Mesendoderm (in vitro differentiated cells): Measurements from ENCODE around the gene CKM.

Experiments used
- DNase-seq: peaks from one replicate; pipeline ENCODE4 v3.0.0; 2013
- H2AK5ac ChIP-seq: 2 replicates; pipeline ENCODE4 v1.6.1; 2013; ENCODE audit warnings: low read length, inconsistent platforms
- H2BK120ac ChIP-seq: 2 replicates; pipeline ENCODE4 v1.6.1; 2013; ENCODE audit warnings: low read depth, mild to moderate bottlenecking, low read length, moderate library complexity, mixed read lengths
- H2BK15ac ChIP-seq: replicated peaks from 2 replicates; pipeline ENCODE4 v1.6.1; 2013; ENCODE audit warnings: low read depth, mild to moderate bottlenecking, moderate library complexity
- H2BK5ac ChIP-seq: 2 replicates; pipeline ENCODE4 v1.6.1; 2013; ENCODE audit warnings: low read length, inconsistent platforms
- H3K18ac ChIP-seq: 2 replicates; pipeline ENCODE4 v1.6.1; 2013; ENCODE audit warnings: mild to moderate bottlenecking, low read length, mixed read lengths
- H3K23ac ChIP-seq: one replicate; pipeline ENCODE4 v1.6.1; 2013; ENCODE audit warnings: low read length
- H3K27ac ChIP-seq: 2 replicates; pipeline ENCODE4 v1.5.1; 2013; ENCODE audit warnings: low read depth, mild to moderate bottlenecking, inconsistent platforms, low read length, moderate library complexity
- H3K27me3 ChIP-seq: 2 replicates; pipeline ENCODE4 v1.6.1; 2013; ENCODE audit warnings: low read length, control low read depth, mild to moderate bottlenecking, inconsistent platforms; ENCODE audit not compliant: insufficient read depth, poor library complexity
- H3K36me3 ChIP-seq: 2 replicates; pipeline ENCODE4 v1.6.1; 2013; ENCODE audit warnings: low read length, inconsistent platforms; ENCODE audit not compliant: control insufficient read depth, insufficient read depth
- H3K4ac ChIP-seq: one replicate; pipeline ENCODE4 v1.6.1; 2013; ENCODE audit warnings: low read depth, mild to moderate bottlenecking, low read length, moderate library complexity
- H3K4me1 ChIP-seq: 2 replicates; pipeline ENCODE4 v1.6.1; 2013; ENCODE audit warnings: low read depth, low read length, inconsistent platforms; ENCODE audit not compliant: control insufficient read depth
- H3K4me2 ChIP-seq: 2 replicates; pipeline ENCODE4 v1.6.1; 2013; ENCODE audit warnings: low read length
- H3K4me3 ChIP-seq: 2 replicates; pipeline ENCODE4 v1.5.1; 2013; ENCODE audit warnings: mild to moderate bottlenecking, low read length
- H3K56ac ChIP-seq: one replicate; pipeline ENCODE4 v1.6.1; 2013; ENCODE audit warnings: low read length
- H3K79me1 ChIP-seq: 2 replicates; pipeline ENCODE4 v1.6.1; 2013; ENCODE audit warnings: low read length, inconsistent platforms
- H3K79me2 ChIP-seq: 2 replicates; pipeline ENCODE4 v1.6.1; 2013; ENCODE audit warnings: mild to moderate bottlenecking, low read length; ENCODE audit not compliant: control insufficient read depth, insufficient read depth
- H3K9ac ChIP-seq: 2 replicates; pipeline ENCODE4 v1.6.1; 2013; ENCODE audit warnings: low read length, inconsistent platforms
- H4K5ac ChIP-seq: one replicate; pipeline ENCODE4 v1.6.1; 2013; ENCODE audit warnings: low read length
- H4K8ac ChIP-seq: one replicate; pipeline ENCODE4 v1.6.1; 2013; ENCODE audit warnings: low read depth, mild to moderate bottlenecking, control low read depth, low read length, moderate library complexity
- WGBS: extraction: QIAGEN DNeasy Blood & Tissue Kit; methylation state at CpG from one replicate; pipeline ENCODE4 v1.1.7; 2013; ENCODE audit warnings: low lambda C conversion rate, missing lambda C conversion rate; ENCODE audit not compliant: insufficient coverage; ENCODE audit errors: extremely low coverage; 5-methylcytosine and 5-hydroxymethylcytosine counted together

Gene CKM

DNA sequence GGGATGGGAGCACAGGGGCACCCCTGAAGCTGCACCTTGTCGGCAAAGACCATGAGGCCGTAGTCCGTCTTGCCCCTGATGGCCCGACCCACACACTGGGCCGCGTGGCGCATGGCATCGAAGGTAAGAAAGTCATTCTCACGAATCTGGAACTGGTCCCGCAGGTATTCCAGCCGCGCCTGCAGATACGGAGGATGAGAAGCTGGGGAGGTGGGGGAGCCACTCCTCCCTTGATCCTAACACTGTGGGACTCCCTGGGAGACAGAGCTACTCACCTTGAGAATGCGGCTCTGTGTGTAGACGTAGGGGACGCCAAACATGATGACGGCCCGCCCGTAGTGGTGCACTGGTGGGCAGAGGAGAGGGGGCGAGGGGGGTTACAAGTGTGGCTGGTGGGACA is 29.8 kb upstream of the CKM start:
- no CpG with 5 or more reads among the region's 20 CpGs for WGBS

DNA sequence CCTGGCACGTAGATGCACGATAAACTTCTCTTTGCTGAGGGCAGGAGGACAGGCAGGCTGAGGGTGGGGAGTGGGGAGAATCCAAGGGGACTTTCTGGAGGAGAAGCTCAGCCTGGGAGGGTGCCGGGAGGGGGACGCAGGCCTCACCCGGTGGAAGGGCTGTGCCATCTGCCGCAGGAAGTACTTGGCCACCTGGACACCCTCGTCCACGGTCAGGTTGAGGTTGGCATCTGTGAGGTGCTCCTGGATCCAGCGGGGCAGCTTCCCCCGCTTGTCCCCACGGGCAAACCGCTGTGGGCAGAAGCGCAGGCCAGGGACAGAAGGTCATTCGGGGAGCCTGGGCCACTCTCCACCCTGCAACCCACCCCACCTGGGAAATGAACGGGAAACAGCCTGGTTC is 29.4 kb upstream of the CKM start:
- Histone ChIP-seq H3K4me1 (no peaks in the 10 kb centered on the region), H2AK5ac (no peak overlapping the region), H3K27ac (no peak overlapping the region), H3K23ac (no peak overlapping the region), H3K9ac (no peak overlapping the region), H3K79me2 (no peaks in the 10 kb centered on the region), H3K56ac (no peak overlapping the region), H3K79me1 (no peaks in the 10 kb centered on the region), H3K4me3 (no peak overlapping the region), H2BK5ac (no peak overlapping the region), H3K27me3 (no peaks in the 10 kb centered on the region), H2BK120ac (no peak overlapping the region), H3K4ac (no peak overlapping the region), H3K18ac (no peak overlapping the region), H4K8ac (no peak overlapping the region), H2BK15ac (no peak overlapping the region), H3K4me2 (no peak overlapping the region), H4K5ac (no peak overlapping the region), H3K36me3 (peaks cover 14% of the 10 kb centered on the region)
- no CpG with 5 or more reads among the region's 15 CpGs for WGBS
- DNase-seq = no peak

More for the DNA sequence above, 29.8 kb upstream of the CKM start:
- Histone ChIP-seq H2BK120ac (no peak overlapping the region), H3K79me1 (no peaks in the 10 kb centered on the region), H3K4me3 (no peak overlapping the region), H3K4ac (no peak overlapping the region), H3K4me2 (no peak overlapping the region), H3K23ac (no peak overlapping the region), H2AK5ac (no peak overlapping the region), H3K4me1 (no peaks in the 10 kb centered on the region), H3K27ac (no peak overlapping the region), H4K8ac (no peak overlapping the region), H3K79me2 (no peaks in the 10 kb centered on the region), H2BK15ac (no peak overlapping the region), H2BK5ac (no peak overlapping the region), H3K56ac (no peak overlapping the region), H3K18ac (no peak overlapping the region), H3K9ac (no peak overlapping the region), H4K5ac (no peak overlapping the region), H3K27me3 (no peaks in the 10 kb centered on the region), H3K36me3 (peaks cover 14% of the 10 kb centered on the region)
- DNase-seq = no peak

DNA sequence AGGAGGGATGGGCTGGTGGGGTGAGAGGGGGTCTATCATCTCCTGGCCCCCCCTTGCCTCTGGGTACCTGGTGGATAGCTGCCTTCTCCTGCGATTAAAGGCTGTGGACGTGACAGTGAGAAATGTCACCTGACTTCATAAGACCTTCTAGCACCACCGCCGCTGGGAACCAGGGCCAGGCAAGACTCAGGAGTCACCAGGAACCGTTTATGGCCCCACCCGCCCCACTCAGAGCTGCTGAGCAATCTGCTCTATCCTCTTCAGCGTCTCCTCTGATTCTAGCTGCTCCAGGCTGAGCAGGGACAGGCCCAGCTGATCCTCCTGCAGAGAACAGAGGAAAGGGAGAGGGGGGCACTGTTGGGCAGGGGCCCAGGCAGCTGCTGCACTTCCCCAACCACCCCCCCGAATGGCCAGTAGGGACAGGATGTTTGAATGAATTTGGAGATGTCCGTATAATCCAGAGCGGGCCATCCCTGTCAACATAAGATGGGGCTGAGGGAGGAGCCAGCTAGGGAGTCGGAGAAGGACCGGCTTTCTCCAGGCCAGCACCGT is 28.8 kb upstream of the CKM start:
- no peak overlapping the region for H4K8ac ChIP-seq
- no peak overlapping the region for H3K56ac ChIP-seq
- H2BK120ac ChIP-seq = no peak overlapping the region
- no peak overlapping the region for H3K9ac ChIP-seq
- no peak overlapping the region for H3K23ac ChIP-seq
- H3K18ac ChIP-seq = no peak overlapping the region
- no peak for DNase-seq
- H4K5ac ChIP-seq = no peak overlapping the region
- no peak overlapping the region for H2BK5ac ChIP-seq
- no peak overlapping the region for H3K4me2 ChIP-seq
- no peaks in the 10 kb centered on the region for H3K79me2 ChIP-seq
- no peaks in the 10 kb centered on the region for H3K27me3 ChIP-seq
- no peak overlapping the region for H2BK15ac ChIP-seq
- no peak overlapping the region for H3K4ac ChIP-seq
- H3K27ac ChIP-seq = no peak overlapping the region
- WGBS = no CpG with 5 or more reads among the region's 13 CpGs
- no peak overlapping the region for H2AK5ac ChIP-seq
- peaks cover 10% of the 10 kb centered on the region for H3K36me3 ChIP-seq
- H3K79me1 ChIP-seq = no peaks in the 10 kb centered on the region
- no peak overlapping the region for H3K4me3 ChIP-seq
- no peaks in the 10 kb centered on the region for H3K4me1 ChIP-seq

DNA sequence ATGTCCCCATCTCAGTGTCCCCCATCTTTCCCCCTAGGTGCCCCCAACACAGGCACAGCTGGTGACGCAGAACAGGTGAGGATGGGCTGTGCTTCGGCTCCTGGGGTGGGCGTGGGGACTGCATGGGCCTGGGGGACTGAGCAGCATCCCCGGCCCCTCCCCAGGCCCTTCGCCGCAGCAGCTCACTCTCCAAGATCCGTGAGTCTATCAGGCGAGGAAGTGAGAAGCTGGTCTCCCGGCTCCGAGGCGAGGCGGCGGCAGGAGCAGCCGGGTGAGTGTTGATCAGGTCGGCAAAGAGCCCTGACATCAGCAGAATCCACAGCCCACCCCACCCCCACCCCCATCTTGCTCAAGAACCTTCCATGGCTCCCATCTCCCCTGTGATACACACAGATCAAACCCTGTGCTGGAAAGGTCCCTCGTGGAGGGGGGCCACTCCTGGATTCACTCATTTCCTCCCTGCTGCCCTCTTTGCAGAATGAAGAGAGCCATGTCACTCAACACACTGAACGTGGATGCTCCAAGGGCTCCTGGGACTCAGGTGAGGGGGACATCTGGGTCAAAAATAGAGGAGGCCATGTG is 27.9 kb upstream of the CKM start:
- no peak overlapping the region for H3K18ac ChIP-seq
- no peak overlapping the region for H4K5ac ChIP-seq
- H3K79me2 ChIP-seq = no peaks in the 10 kb centered on the region
- no peaks in the 10 kb centered on the region for H3K79me1 ChIP-seq
- H4K8ac ChIP-seq = no peak overlapping the region
- peaks cover 10% of the 10 kb centered on the region for H3K36me3 ChIP-seq
- H2BK15ac ChIP-seq = no peak overlapping the region
- no peaks in the 10 kb centered on the region for H3K27me3 ChIP-seq
- no peak overlapping the region for H3K56ac ChIP-seq
- H2BK120ac ChIP-seq = no peak overlapping the region
- no peaks in the 10 kb centered on the region for H3K4me1 ChIP-seq
- no peak overlapping the region for H3K4me3 ChIP-seq
- no peak for DNase-seq
- no peak overlapping the region for H3K4ac ChIP-seq
- no peak overlapping the region for H3K4me2 ChIP-seq
- no peak overlapping the region for H3K23ac ChIP-seq
- H3K9ac ChIP-seq = no peak overlapping the region
- no peak overlapping the region for H3K27ac ChIP-seq
- no peak overlapping the region for H2AK5ac ChIP-seq
- H2BK5ac ChIP-seq = no peak overlapping the region
- WGBS = no CpG with 5 or more reads among the region's 17 CpGs

DNA sequence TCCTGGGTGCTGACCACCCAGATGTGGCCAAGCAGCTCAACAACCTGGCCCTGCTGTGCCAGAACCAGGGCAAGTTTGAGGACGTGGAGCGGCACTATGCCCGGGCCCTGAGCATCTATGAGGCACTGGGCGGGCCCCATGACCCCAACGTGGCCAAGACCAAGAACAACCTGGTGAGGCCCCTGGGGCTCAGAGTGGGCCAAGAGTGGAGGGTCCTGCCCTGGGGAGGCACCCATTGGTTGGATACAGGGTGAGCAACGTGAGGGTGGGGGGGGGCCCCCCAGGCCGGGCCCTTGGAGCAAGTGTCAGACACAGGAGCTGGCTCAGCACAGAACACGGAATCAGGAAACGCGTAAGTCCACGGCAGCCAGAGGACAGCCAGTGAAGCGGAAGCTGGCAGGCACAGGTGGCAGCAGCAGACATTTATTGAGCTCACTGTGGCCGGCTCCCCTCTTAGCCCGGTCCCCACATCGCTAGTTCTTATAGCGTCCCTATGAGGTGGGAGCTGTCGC is 26.8 kb upstream of the CKM start:
- no peak overlapping the region for H4K8ac ChIP-seq
- no peaks in the 10 kb centered on the region for H3K79me1 ChIP-seq
- no peak overlapping the region for H4K5ac ChIP-seq
- H3K79me2 ChIP-seq = no peaks in the 10 kb centered on the region
- H3K9ac ChIP-seq = no peak overlapping the region
- no peak overlapping the region for H2BK15ac ChIP-seq
- no peak overlapping the region for H3K23ac ChIP-seq
- no peaks in the 10 kb centered on the region for H3K27me3 ChIP-seq
- no peak overlapping the region for H2AK5ac ChIP-seq
- no peak overlapping the region for H3K56ac ChIP-seq
- no CpG with 5 or more reads among the region's 17 CpGs for WGBS
- no peak overlapping the region for H3K27ac ChIP-seq
- no peak overlapping the region for H3K4me2 ChIP-seq
- no peak overlapping the region for H3K4ac ChIP-seq
- H2BK120ac ChIP-seq = no peak overlapping the region
- H3K4me1 ChIP-seq = no peaks in the 10 kb centered on the region
- no peak for DNase-seq
- H3K4me3 ChIP-seq = no peak overlapping the region
- no peak overlapping the region for H2BK5ac ChIP-seq
- no peak overlapping the region for H3K18ac ChIP-seq
- H3K36me3 ChIP-seq = peaks cover 8% of the 10 kb centered on the region

DNA sequence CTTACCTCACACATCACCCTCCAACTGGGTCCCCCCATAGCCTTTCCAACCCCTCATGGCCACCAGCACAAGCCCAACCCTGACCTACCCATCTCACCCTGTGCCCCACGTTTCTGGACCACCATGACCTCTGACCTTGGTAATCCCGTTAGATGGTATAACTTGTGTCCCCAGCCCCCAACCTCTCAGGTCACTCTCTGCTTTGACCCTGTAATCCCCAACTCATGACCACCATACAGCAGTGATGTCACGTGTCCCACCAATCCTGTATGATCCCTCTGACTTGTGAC is 26.4 kb upstream of the CKM start:
- Histone ChIP-seq H3K9ac (no peak overlapping the region), H3K79me2 (no peaks in the 10 kb centered on the region), H3K27me3 (no peaks in the 10 kb centered on the region), H3K36me3 (peaks cover 6% of the 10 kb centered on the region), H3K4ac (no peak overlapping the region), H4K5ac (no peak overlapping the region), H3K4me2 (no peak overlapping the region), H2BK15ac (no peak overlapping the region), H3K79me1 (no peaks in the 10 kb centered on the region), H3K4me3 (no peak overlapping the region), H3K18ac (no peak overlapping the region), H3K27ac (no peak overlapping the region), H2BK120ac (no peak overlapping the region), H2AK5ac (no peak overlapping the region), H3K23ac (no peak overlapping the region), H4K8ac (no peak overlapping the region), H3K56ac (no peak overlapping the region), H3K4me1 (no peaks in the 10 kb centered on the region), H2BK5ac (no peak overlapping the region)
- DNase-seq = no peak
- WGBS = no CpG with 5 or more reads among the region's 3 CpGs
